Tibial nerve (tissue), 4 donors: ENCODE data around the gene SEC24A. TPM values are rescaled to one million over a fixed set of nuclear protein-coding genes. Genes with fewer than 3 reads are reported as not detected.

Source experiments
- DNase-seq, 2 donors: peaks; one replicate each; pipeline ENCODE4 v3.0.0-alpha.2; 2019; ENCODE audit warnings: low spot score in 2 of 2
- H3K27ac ChIP-seq, 4 donors: fragments of 200-600 bp; sonication (generic) in 3 of 4; one replicate each; pipeline ENCODE4 v1.5.1; 2017 to 2019; ENCODE audit warnings: mild to moderate bottlenecking in 1 of 4
- H3K27me3 ChIP-seq, 2 donors: fragments of 200-600 bp; sonication (generic) in 1 of 2; one replicate each; pipeline versions ENCODE4 v1.5.1 to v1.6.0; 2017 to 2019
- H3K36me3 ChIP-seq, 3 donors: fragments of 200-600 bp; sonication (generic); one replicate each; pipeline ENCODE4 v1.5.1; 2018 to 2019
- H3K4me1 ChIP-seq, 4 donors: fragments of 200-600 bp; sonication (generic) in 3 of 4; one replicate each; pipeline ENCODE4 v1.5.1; 2017 to 2019
- H3K4me3 ChIP-seq, 4 donors: fragments of 200-600 bp; sonication (generic) in 3 of 4; one replicate each; pipeline ENCODE4 v1.5.1; 2017 to 2019; ENCODE audit warnings: mild to moderate bottlenecking in 1 of 4, moderate library complexity in 1 of 4
- H3K9me3 ChIP-seq, 4 donors: fragments of 200-600 bp; sonication (generic) in 3 of 4; one replicate each; pipeline ENCODE4 v1.5.1; 2017 to 2019
- EP300 ChIP-seq, 2 donors: sonication (generic); formaldehyde crosslinking; IDR thresholded peaks; one replicate each; pipeline ENCODE4 v1.6.1; 2017; ENCODE audit warnings: antibody characterized with exemption in 2 of 2, mild to moderate bottlenecking in 1 of 2
- POLR2A ChIP-seq, 2 donors: fragments of 450-650 bp; IDR thresholded peaks; one replicate each; pipeline ENCODE4 v1.6.1; 2017; ENCODE audit warnings: antibody characterized with exemption in 2 of 2, mild to moderate bottlenecking in 2 of 2, moderate library complexity in 2 of 2
- WGBS, 2 donors: methylation state at CpG; one replicate each; pipeline ENCODE4 v1.1.5; 2018; 5-methylcytosine and 5-hydroxymethylcytosine counted together
- total RNA-seq, 4 donors: library from RNA; depleted of rRNA; stranded (reverse); fragments of >200 nt; gene quantifications; one replicate each; pipeline ENCODE4 v1.1.0, GENCODE V29; 2016
- TF ChIP-seq, protein P1 (sequence below), 5 experiments: fragments of 200-600 bp in 3 of 5; fragments of 450-650 bp in 2 of 5; sonication (generic) in 3 of 5; IDR thresholded peaks; one replicate each; pipeline ENCODE4 v1.5.1; 2016 to 2019; ENCODE audit warnings: antibody characterized with exemption in 5 of 5, mild to moderate bottlenecking in 3 of 5, moderate library complexity in 2 of 5

SEC24A gene
- total RNA-seq, 4 donors from 2014 or later, result 12.7 to 21.3 (median 17.9) TPM

DNA sequence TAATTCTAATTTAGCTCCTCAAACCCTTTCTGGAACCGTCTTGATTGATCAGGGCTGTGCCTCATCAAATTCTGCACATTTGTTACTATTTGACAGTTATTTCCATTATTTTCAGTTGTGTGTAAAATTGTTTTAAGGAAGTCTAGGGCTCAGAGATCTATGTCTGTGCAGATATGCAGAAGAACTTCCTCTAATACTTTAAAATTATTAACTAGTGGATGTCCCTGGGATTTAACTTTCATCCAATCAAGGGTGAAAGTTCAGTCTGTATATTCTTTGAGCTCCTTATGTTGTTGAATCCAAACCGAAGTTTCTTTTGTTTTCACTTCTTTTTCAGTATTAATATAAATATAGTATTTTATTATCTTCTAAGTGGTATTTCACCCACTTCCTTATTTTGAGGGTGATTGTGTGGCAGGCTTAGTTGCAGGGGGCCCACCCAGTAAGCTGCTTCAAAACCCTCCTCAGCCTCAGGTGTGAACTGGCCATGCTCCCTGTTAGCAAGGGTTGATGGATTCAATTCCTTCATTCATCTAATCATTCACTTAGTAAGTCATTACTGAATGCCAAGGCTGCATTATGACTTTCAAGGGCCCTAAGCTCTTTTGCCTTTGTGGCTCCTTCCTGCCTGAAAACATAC lies 87.7 kb downstream of the SEC24A start:
- Histone ChIP-seq H3K4me3 (no peak overlapping the region), H3K36me3 (no peaks in the 10 kb centered on the region), H3K9me3 (no peaks in the 10 kb centered on the region), H3K4me1 (peaks cover 0 to 22% (median 5%) of the 10 kb centered on the region in 4 donors), H3K27ac (no peak overlapping the region), H3K27me3 (no peaks in the 10 kb centered on the region)
- TF ChIP-seq EP300 (IDR thresholded peaks at IDR 0.05) (no peak), POLR2A (IDR thresholded peaks at IDR 0.05) (no peak)
- TF ChIP-seq, protein P1, sequence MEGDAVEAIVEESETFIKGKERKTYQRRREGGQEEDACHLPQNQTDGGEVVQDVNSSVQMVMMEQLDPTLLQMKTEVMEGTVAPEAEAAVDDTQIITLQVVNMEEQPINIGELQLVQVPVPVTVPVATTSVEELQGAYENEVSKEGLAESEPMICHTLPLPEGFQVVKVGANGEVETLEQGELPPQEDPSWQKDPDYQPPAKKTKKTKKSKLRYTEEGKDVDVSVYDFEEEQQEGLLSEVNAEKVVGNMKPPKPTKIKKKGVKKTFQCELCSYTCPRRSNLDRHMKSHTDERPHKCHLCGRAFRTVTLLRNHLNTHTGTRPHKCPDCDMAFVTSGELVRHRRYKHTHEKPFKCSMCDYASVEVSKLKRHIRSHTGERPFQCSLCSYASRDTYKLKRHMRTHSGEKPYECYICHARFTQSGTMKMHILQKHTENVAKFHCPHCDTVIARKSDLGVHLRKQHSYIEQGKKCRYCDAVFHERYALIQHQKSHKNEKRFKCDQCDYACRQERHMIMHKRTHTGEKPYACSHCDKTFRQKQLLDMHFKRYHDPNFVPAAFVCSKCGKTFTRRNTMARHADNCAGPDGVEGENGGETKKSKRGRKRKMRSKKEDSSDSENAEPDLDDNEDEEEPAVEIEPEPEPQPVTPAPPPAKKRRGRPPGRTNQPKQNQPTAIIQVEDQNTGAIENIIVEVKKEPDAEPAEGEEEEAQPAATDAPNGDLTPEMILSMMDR (IDR thresholded peaks at IDR 0.05), result no peak
- DNase-seq, result no peak
- 59 to 65% methylated on average over 2 of the region's 2 CpGs for WGBS, 2 donors

DNA sequence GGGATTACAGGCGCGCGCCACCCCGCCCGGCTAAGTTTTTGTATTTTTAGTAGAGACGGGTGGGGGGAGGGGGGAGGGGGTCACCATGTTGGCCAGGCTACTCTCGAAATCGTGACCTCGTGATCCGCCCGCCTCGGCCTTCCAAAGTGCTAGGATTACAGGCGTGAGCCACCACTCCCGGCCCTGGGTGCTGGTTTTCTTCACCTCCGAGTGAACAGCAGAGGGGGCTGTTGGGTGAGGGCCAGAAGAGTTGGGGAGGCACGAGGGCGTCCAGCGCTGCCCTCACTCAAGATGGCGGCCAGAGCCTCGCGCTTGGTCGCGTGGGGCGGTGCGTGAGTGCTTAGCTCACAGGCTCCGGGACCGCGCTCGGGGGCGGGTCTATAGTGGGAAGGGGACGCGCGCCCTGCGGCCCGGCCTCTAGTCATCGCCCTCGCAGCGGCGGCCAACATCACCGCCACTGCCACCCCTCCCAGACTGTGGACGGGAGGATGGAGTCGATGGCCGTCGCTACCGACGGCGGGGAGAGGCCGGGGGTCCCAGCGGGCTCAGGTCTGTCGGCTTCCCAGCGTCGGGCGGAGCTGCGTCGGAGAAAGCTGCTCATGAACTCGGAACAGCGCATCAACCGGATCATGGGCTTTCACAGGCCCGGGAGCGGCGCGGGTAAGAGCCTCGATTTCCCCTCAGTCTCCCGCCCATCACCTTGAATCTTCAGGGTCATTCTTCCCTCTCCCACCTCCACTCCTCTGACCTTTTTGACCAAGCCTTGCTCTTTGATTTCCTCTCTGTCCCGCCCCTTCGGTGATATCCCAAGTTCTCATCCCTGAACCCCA lies 89.8 kb downstream of the SEC24A start, which contains the start of gene CAMLG:
CAMLG (plus strand) TSS at position 416 of the 830 bp plus-strand sequence; CDS start at position 489, 73 bp downstream.
- H3K27ac ChIP-seq, result peak within 1 kb of the TSS; percentile 84 to 97 (median 92)
- H3K27me3 ChIP-seq, result no peaks in the 10 kb centered on the region
- H3K4me1 ChIP-seq, result peaks cover 0 to 27% (median 5%) of the 10 kb centered on the region in 4 donors
- 0% methylated on average over 36 to 54 of the region's 66 CpGs for WGBS, 2 donors
- peak; percentile 54 to 97 for TF ChIP-seq EP300 (IDR thresholded peaks at IDR 0.05)
- TF ChIP-seq, protein P1 (IDR thresholded peaks at IDR 0.05), result peak; percentile 55 to 75 (median 66)
- TF ChIP-seq POLR2A (IDR thresholded peaks at IDR 0.05), result peak; percentile 83 to 89
- H3K4me3 ChIP-seq, result peak within 1 kb of the TSS; percentile 77 to 88 (median 80)
- no peaks in the 10 kb centered on the region for H3K9me3 ChIP-seq
- peaks cover 0 to 3% (median 0%) of the 10 kb centered on the region in 3 donors for H3K36me3 ChIP-seq
- peak; percentile 95 to 96 for DNase-seq

DNA sequence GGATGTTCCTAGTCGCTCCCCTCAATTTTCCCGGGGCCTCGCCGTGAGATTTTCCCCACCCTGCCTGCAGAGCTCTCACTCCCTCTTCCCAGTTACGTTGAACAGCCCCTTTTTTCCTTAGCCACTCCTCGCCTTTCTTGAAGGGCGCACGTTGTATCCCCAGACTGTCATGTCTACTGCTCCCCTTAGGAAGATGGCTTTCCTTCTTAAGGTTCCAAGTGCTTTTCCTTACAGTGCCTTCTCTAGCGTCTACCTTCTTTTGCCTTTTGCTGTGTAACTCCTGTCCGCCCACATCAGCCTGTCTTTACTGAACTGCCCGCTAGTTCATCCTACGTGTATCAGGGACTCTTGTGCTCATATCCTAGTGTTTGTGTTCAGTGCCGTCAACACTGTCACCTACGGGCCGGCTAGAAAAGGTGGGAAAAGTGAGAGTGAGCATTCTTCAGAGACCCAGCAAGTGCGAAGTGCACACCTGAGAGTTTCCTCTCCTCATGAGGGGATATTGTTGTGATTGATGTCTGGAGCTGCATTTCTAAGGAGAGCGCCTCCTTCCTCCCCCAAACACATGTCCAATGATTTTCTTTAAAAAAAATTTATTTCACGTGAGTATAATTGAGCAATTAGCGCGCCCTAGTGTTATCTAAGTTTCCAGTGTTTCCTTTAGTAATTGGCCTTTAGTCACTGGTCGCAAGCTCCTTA lies 90.5 kb downstream of the SEC24A start:
- no peaks in the 10 kb centered on the region for H3K9me3 ChIP-seq
- peaks cover 0 to 27% (median 5%) of the 10 kb centered on the region in 4 donors for H3K4me1 ChIP-seq
- H3K27ac ChIP-seq, result peak overlapping the region; percentile 84 to 97 (median 92)
- TF ChIP-seq EP300 (IDR thresholded peaks at IDR 0.05) (no peak), POLR2A (IDR thresholded peaks at IDR 0.05) (no peak)
- TF ChIP-seq, protein P1 (IDR thresholded peaks at IDR 0.05), result no peak
- H3K36me3 ChIP-seq, result peaks cover 0 to 11% (median 0%) of the 10 kb centered on the region in 3 donors
- DNase-seq, result no peak
- H3K27me3 ChIP-seq, result no peaks in the 10 kb centered on the region
- H3K4me3 ChIP-seq, result peak overlapping the region; percentile 77 to 88 (median 80)
- 2 to 5% methylated on average over 21 of the region's 21 CpGs for WGBS, 2 donors

- Histone ChIP-seq H3K36me3 (peaks cover 0 to 14% (median 0%) of the 10 kb centered on the region in 3 donors), H3K4me3 (no peak overlapping the region), H3K4me1 (peaks cover 0 to 27% (median 5%) of the 10 kb centered on the region in 4 donors), H3K9me3 (no peaks in the 10 kb centered on the region), H3K27ac (no peak overlapping the region), H3K27me3 (no peaks in the 10 kb centered on the region)
- no peak for DNase-seq
- TF ChIP-seq, protein P1 (IDR thresholded peaks at IDR 0.05), result no peak
- TF ChIP-seq EP300 (IDR thresholded peaks at IDR 0.05) (no peak), POLR2A (IDR thresholded peaks at IDR 0.05) (no peak)
- 90 to 96% methylated on average over 11 of the region's 11 CpGs for WGBS, 2 donors
Observed at GRCh38 chr5:134741052-134741451, 92.5 kb downstream of the SEC24A start.
